Endothelial cell of umbilical vein (primary cell): ENCODE measurements around the gene SPDYE4. TPM values are rescaled to one million over a fixed set of nuclear protein-coding genes. Genes with fewer than 3 reads are reported as not detected.

Experiments
- BruUV-seq: library from RNA; stranded (reverse); fragments of 400-500 nt; replicated peaks from 2 replicates; lab custom pipeline; 2021; lab: Mats Ljungman, UMichigan
- CTCF ChIA-PET: fragments of 300-600, 350-600 bp; sonication (Branson Sonifier 250); formaldehyde crosslinking; loops from one replicate; lab custom pipeline; 2021; ENCODE audit warnings: antibody characterized with exemption, inconsistent platforms; lab: Charles Lee
- POLR2A ChIA-PET: fragments of 300-600, 350-600 bp; sonication (Branson Sonifier 250); formaldehyde crosslinking; loops from one replicate; lab custom pipeline; 2021; ENCODE audit warnings: antibody characterized with exemption, inconsistent platforms; lab: Charles Lee
- DNase-seq: peaks from one replicate; pipeline ENCODE4 v3.0.0-alpha.2; 2011; ENCODE audit warnings: low read depth, low spot score
- FAIRE-seq: peaks from 2 replicates; lab custom pipeline; 2011; peaks lifted over from hg19 to GRCh38; lab: Jason Lieb, UNC
- H2AFZ ChIP-seq: 2 replicates; pipeline ENCODE4 v1.6.0; 2012; ENCODE audit warnings: low read depth, low read length, control low read depth, inconsistent platforms
- H3K27ac ChIP-seq: 2 replicates; pipeline ENCODE4 v1.5.1; 2011; ENCODE audit warnings: low read depth, mild to moderate bottlenecking, control low read depth, low read length, moderate library complexity; ENCODE audit not compliant: insufficient read depth
- H3K27me3 ChIP-seq, 2 experiments: 2 replicates each; pipeline versions ENCODE4 v1.6.0 to v1.6.1; 2011; ENCODE audit warnings: low read length in 2 of 2, mixed read lengths in 1 of 2; ENCODE audit not compliant: control insufficient read depth in 2 of 2, insufficient read depth in 2 of 2
- H3K36me3 ChIP-seq, 2 experiments: 2 replicates in 1 of 2; 3 replicates in 1 of 2; pipeline ENCODE4 v1.5.1; 2011; ENCODE audit warnings: low read length in 2 of 2, mild to moderate bottlenecking in 1 of 2, moderate library complexity in 1 of 2; ENCODE audit not compliant: control insufficient read depth in 2 of 2, insufficient read depth in 2 of 2; ENCODE audit errors: extremely low read depth in 1 of 2
- H3K4me1 ChIP-seq: 3 replicates; pipeline ENCODE4 v1.5.1; 2011; ENCODE audit warnings: mild to moderate bottlenecking, low read length; ENCODE audit not compliant: control insufficient read depth, insufficient read depth; ENCODE audit errors: extremely low read depth
- H3K4me2 ChIP-seq: 2 replicates; pipeline ENCODE4 v1.6.1; 2011; ENCODE audit warnings: low read length, control low read depth, mixed read lengths; ENCODE audit not compliant: insufficient read depth
- H3K4me3 ChIP-seq, 3 experiments: fragments of 200-600 bp in 1 of 3; sonication (generic), shearing (Covaris generic) in 1 of 3; replicated peaks in 1 of 3; 2 replicates each; pipeline ENCODE4 v1.5.1; 2011 to 2016; ENCODE audit warnings: control low read depth in 3 of 3, low read length in 3 of 3, mild to moderate bottlenecking in 2 of 3, inconsistent platforms in 1 of 3, low read depth in 1 of 3, moderate library complexity in 1 of 3; ENCODE audit not compliant: insufficient read depth in 1 of 3
- H3K79me2 ChIP-seq: 2 replicates; pipeline ENCODE4 v1.6.0; 2012; ENCODE audit warnings: low read length, inconsistent platforms; ENCODE audit not compliant: control insufficient read depth, insufficient read depth
- H3K9ac ChIP-seq: replicated peaks from 2 replicates; pipeline ENCODE3; 2011; ENCODE audit warnings: low read length, control low read depth; ENCODE audit not compliant: insufficient read depth; ENCODE audit errors: extremely low read depth
- H3K9me1 ChIP-seq: replicated peaks from 3 replicates; pipeline ENCODE4 v1.6.0; 2011; ENCODE audit warnings: mild to moderate bottlenecking, low read length; ENCODE audit not compliant: control insufficient read depth, insufficient read depth; ENCODE audit errors: extremely low read depth
- H3K9me3 ChIP-seq: replicated peaks from 2 replicates; pipeline ENCODE4 v1.5.1; 2012; ENCODE audit warnings: low read length, inconsistent platforms; ENCODE audit not compliant: control insufficient read depth, insufficient read depth
- H4K20me1 ChIP-seq: replicated peaks from 2 replicates; pipeline ENCODE3; 2011; ENCODE audit warnings: mild to moderate bottlenecking, low read length; ENCODE audit not compliant: control insufficient read depth, insufficient read depth; ENCODE audit errors: extremely low read depth
- EZH2 ChIP-seq: IDR thresholded peaks from 2 replicates; pipeline ENCODE4 v1.6.1; 2012; ENCODE audit warnings: borderline replicate concordance, low read depth, mild to moderate bottlenecking, moderate library complexity, low read length, inconsistent platforms; ENCODE audit not compliant: severe bottlenecking
- FOS ChIP-seq: IDR thresholded peaks from 2 replicates; pipeline ENCODE4 v1.6.1; 2011; ENCODE audit warnings: mild to moderate bottlenecking, low read length, moderate library complexity, borderline replicate concordance; ENCODE audit not compliant: insufficient read depth
- GATA2 ChIP-seq: IDR thresholded peaks from 2 replicates; pipeline ENCODE4 v1.7.0; 2011; ENCODE audit warnings: low read depth, mild to moderate bottlenecking, moderate library complexity, mixed read lengths, low read length; ENCODE audit not compliant: insufficient read length, insufficient read depth
- JUN ChIP-seq: IDR thresholded peaks from 2 replicates; pipeline ENCODE4 v1.6.1; 2011; ENCODE audit warnings: borderline replicate concordance, low read depth; ENCODE audit not compliant: insufficient read length, insufficient read depth
- MYC ChIP-seq: IDR thresholded peaks from one replicate; pipeline ENCODE4 v1.6.1; 2011; ENCODE audit warnings: mild to moderate bottlenecking, low read depth, low read length
- POLR2A ChIP-seq: IDR thresholded peaks from 2 replicates; pipeline ENCODE4 v1.6.1; 2012; ENCODE audit warnings: low read depth, mild to moderate bottlenecking, control low read depth, low read length
- POLR2AphosphoS5 ChIP-seq: IDR thresholded peaks from 2 replicates; pipeline ENCODE4 v1.6.1; 2012; ENCODE audit warnings: low read depth, mild to moderate bottlenecking, control low read depth, low read length, moderate library complexity; ENCODE audit not compliant: insufficient read depth
- dilution Hi-C: fragments of 300-500 bp; cut with MboI; formaldehyde crosslinking; loops from one replicate; pipeline ENCODE4 v1.15.0; 2019; ENCODE audit warnings: low sequenced_read_pairs; ENCODE audit not compliant: extremely low pct_ligation_motif_present
- intact Hi-C: fragments of 100-400 bp; cut with micrococcal nuclease; formaldehyde crosslinking; loops from one replicate; pipeline ENCODE4 v1.10.0; 2022
- polyA plus RNA-seq, 4 experiments: library from polyadenylated mRNA; depleted of rRNA in 3 of 4; stranded (reverse) in 3 of 4; unstranded in 1 of 4; fragments of >200 nt; gene quantifications; 2 replicates each; pipeline versions ENCODE4 v1.2.1 to v1.2.3, GENCODE V29; 2011 to 2012; ENCODE audit warnings: missing spikeins in 1 of 4
- total RNA-seq: library from RNA; stranded (reverse); gene quantifications from 2 replicates; pipeline ENCODE4 v1.2.3, GENCODE V29; 2021
- TF ChIP-seq, protein P1 (sequence below): IDR thresholded peaks from 2 replicates; pipeline ENCODE4 v1.6.1; 2011; ENCODE audit not compliant: insufficient read depth, insufficient read length
- TF ChIP-seq, protein P2 (sequence below), 2 donors: IDR thresholded peaks; 1 replicate in 1 of 2; 2 replicates in 1 of 2; pipeline ENCODE4 v1.5.1; 2011; ENCODE audit warnings: low read length in 2 of 2, mild to moderate bottlenecking in 2 of 2, moderate library complexity in 2 of 2, control low read depth in 1 of 2, inconsistent platforms in 1 of 2, low read depth in 1 of 2; ENCODE audit not compliant: insufficient read depth in 1 of 2; ENCODE audit errors: extremely low read depth in 1 of 2

SPDYE4 gene
- total and polyA plus RNA-seq, 2 donors (not counting 3 experiments of a cell fraction or from before 2014, with no cell fraction given): not detected

DNA sequence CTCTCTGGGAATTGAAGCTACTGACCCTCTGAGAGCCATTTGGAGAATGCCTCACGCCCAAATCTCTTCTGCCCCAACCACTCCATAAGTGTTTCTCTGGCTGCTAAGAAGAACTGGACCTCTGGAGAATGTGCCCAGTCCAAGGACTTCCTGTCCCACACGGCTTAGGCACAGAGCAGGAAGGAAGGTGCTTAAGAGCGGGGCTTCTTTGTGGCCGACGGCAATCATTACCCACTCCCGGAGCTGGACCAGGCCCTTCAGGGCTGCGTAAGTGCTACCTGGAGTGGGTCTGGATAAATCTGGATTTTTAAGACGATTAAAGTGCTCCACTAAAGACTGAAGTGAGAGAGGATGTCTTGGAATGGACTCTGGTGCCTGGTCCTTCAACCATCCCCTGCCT, 15.5 kb downstream of the SPDYE4 start:
- dilution Hi-C loops (no loop called here), intact Hi-C loops (no loop called here)
- Histone ChIP-seq H3K4me3 (no peak overlapping the region), H4K20me1 (no peaks in the 10 kb centered on the region), H3K27me3 (peaks cover 7 to 8% of the 10 kb centered on the region in 2 experiments), H3K27ac (no peak overlapping the region), H3K79me2 (no peaks in the 10 kb centered on the region), H3K9me3 (no peaks in the 10 kb centered on the region), H3K4me1 (peaks cover 5% of the 10 kb centered on the region), H2AFZ (no peak overlapping the region), H3K36me3 (no peaks in the 10 kb centered on the region), H3K9me1 (no peaks in the 10 kb centered on the region), H3K9ac (no peak overlapping the region), H3K4me2 (no peak overlapping the region)
- DNase-seq: no peak
- BruUV-seq: no TSS peak
- no peak for TF ChIP-seq JUN
- no peak for TF ChIP-seq GATA2
- no peak for TF ChIP-seq POLR2AphosphoS5
- TF ChIP-seq, protein P1, sequence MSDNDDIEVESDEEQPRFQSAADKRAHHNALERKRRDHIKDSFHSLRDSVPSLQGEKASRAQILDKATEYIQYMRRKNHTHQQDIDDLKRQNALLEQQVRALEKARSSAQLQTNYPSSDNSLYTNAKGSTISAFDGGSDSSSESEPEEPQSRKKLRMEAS: no peak
- no peak for TF ChIP-seq FOS
- no peak for TF ChIP-seq EZH2
- no peak for TF ChIP-seq POLR2A
- no peak for TF ChIP-seq MYC
- TF ChIP-seq, protein P2, sequence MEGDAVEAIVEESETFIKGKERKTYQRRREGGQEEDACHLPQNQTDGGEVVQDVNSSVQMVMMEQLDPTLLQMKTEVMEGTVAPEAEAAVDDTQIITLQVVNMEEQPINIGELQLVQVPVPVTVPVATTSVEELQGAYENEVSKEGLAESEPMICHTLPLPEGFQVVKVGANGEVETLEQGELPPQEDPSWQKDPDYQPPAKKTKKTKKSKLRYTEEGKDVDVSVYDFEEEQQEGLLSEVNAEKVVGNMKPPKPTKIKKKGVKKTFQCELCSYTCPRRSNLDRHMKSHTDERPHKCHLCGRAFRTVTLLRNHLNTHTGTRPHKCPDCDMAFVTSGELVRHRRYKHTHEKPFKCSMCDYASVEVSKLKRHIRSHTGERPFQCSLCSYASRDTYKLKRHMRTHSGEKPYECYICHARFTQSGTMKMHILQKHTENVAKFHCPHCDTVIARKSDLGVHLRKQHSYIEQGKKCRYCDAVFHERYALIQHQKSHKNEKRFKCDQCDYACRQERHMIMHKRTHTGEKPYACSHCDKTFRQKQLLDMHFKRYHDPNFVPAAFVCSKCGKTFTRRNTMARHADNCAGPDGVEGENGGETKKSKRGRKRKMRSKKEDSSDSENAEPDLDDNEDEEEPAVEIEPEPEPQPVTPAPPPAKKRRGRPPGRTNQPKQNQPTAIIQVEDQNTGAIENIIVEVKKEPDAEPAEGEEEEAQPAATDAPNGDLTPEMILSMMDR (IDR thresholded peaks at IDR 0.05; ENCODE audit: extremely low read depth in 1 of 2, insufficient read depth in 1 of 2, low read depth in 1 of 2, low read length in 2 of 2): no peak
- POLR2A ChIA-PET: no interaction called here
- no peak for FAIRE-seq
- CTCF ChIA-PET: interaction anchor here (0.9 to 1.7 kb wide), 3 partner anchors 10 to 333 kb away, joined by 3 to 5 read pairs (median 3); no protein-coding TSS in a partner anchor
